ENCODE measurements around the gene BAIAP2L1. TPM values are rescaled to one million over a fixed set of nuclear protein-coding genes. Genes with fewer than 3 reads are reported as not detected.

Gene BAIAP2L1
- total RNA-seq, 4 donors from 2014 or later = 16.5 to 29.3 (median 20.5) TPM

GRCh38 chr7:98364220-98364619, 36.7 kb downstream of the BAIAP2L1 start:
- TF ChIP-seq POLR2A (IDR thresholded peaks at IDR 0.05) = no peak
- Histone ChIP-seq H3K9me3 (no peaks in the 10 kb centered on the region), H3K4me1 (peaks cover 0 to 30% (median 7%) of the 10 kb centered on the region in 3 donors), H3K27ac (no peak overlapping the region), H3K4me3 (no peak overlapping the region), H3K27me3 (no peaks in the 10 kb centered on the region), H3K36me3 (no peaks in the 10 kb centered on the region)
- intact Hi-C loops (cut with DNase I) = no loop called here
- 92 to 97% methylated on average over 6 to 8 of the region's 8 CpGs for WGBS, 2 donors
- no peak for DNase-seq

GRCh38 chr7:98362517-98362916, 38.4 kb downstream of the BAIAP2L1 start:
- TF ChIP-seq, protein P1, sequence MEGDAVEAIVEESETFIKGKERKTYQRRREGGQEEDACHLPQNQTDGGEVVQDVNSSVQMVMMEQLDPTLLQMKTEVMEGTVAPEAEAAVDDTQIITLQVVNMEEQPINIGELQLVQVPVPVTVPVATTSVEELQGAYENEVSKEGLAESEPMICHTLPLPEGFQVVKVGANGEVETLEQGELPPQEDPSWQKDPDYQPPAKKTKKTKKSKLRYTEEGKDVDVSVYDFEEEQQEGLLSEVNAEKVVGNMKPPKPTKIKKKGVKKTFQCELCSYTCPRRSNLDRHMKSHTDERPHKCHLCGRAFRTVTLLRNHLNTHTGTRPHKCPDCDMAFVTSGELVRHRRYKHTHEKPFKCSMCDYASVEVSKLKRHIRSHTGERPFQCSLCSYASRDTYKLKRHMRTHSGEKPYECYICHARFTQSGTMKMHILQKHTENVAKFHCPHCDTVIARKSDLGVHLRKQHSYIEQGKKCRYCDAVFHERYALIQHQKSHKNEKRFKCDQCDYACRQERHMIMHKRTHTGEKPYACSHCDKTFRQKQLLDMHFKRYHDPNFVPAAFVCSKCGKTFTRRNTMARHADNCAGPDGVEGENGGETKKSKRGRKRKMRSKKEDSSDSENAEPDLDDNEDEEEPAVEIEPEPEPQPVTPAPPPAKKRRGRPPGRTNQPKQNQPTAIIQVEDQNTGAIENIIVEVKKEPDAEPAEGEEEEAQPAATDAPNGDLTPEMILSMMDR (IDR thresholded peaks at IDR 0.05) = no peak
- no peak for TF ChIP-seq POLR2A (IDR thresholded peaks at IDR 0.05)

GRCh38 chr7:98360221-98361130, 40.4 kb downstream of the BAIAP2L1 start:
- H3K36me3 ChIP-seq = no peaks in the 10 kb centered on the region
- WGBS, 2 donors = 63 to 70% methylated on average over 10 of the region's 10 CpGs
- intact Hi-C loops (cut with DNase I) = no loop called here
- peak overlapping the region in 3 of 4 donors; percentile 19 to 69 (median 65) for H3K27ac ChIP-seq
- no peak overlapping the region for H3K4me3 ChIP-seq
- TF ChIP-seq, protein P1 (IDR thresholded peaks at IDR 0.05) = no peak
- no peak for TF ChIP-seq POLR2A (IDR thresholded peaks at IDR 0.05)
- DNase-seq = no peak
- no peaks in the 10 kb centered on the region for H3K27me3 ChIP-seq
- H3K4me1 ChIP-seq = peaks cover 0 to 43% (median 7%) of the 10 kb centered on the region in 3 donors
- no peaks in the 10 kb centered on the region for H3K9me3 ChIP-seq

More at GRCh38 chr7:98362517-98362916, 38.4 kb downstream of the BAIAP2L1 start:
- DNase-seq = no peak
- Histone ChIP-seq H3K4me1 (peaks cover 0 to 40% (median 7%) of the 10 kb centered on the region in 3 donors), H3K9me3 (no peaks in the 10 kb centered on the region), H3K27me3 (no peaks in the 10 kb centered on the region), H3K4me3 (no peak overlapping the region), H3K27ac (no peak overlapping the region), H3K36me3 (no peaks in the 10 kb centered on the region)
- intact Hi-C loops (cut with DNase I) = no loop called here
- WGBS, 2 donors = 44 to 57% methylated on average over 3 to 4 of the region's 4 CpGs

- Histone ChIP-seq H3K4me1 (peaks cover 6 to 53% (median 7%) of the 10 kb centered on the region in 3 donors), H3K36me3 (no peaks in the 10 kb centered on the region), H3K27ac (no peak overlapping the region), H3K4me3 (no peak overlapping the region), H3K27me3 (no peaks in the 10 kb centered on the region), H3K9me3 (no peaks in the 10 kb centered on the region)
- 94 to 95% methylated on average over 11 to 13 of the region's 13 CpGs for WGBS, 2 donors
- intact Hi-C loops (cut with DNase I) = no loop called here
- DNase-seq = no peak
- TF ChIP-seq POLR2A (IDR thresholded peaks at IDR 0.05) = no peak
Measured at GRCh38 chr7:98359395-98359794, 41.5 kb downstream of the BAIAP2L1 start.

DNA sequence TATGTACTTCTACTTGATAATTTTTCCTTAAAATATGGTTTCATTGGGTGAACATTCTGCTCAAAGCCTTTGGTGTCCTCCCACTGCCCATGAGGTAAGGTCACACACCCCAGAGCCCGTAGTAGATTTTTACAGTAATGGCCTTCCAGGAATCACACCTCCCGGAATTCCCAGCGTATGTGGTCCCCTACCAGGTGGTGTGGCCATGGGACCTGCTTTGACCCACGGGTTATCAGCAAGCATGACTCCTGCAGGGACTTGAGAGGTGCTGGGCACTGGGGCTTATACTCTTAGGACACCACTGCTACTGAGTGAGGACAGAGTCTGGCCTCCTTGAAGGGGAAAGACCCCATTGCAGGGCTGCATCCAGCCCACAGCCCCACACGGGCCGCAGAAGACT, 42.2 kb downstream of the BAIAP2L1 start:
- H3K27ac ChIP-seq = no peak overlapping the region
- H3K36me3 ChIP-seq = no peaks in the 10 kb centered on the region
- H3K4me1 ChIP-seq = peaks cover 6 to 60% (median 13%) of the 10 kb centered on the region in 3 donors
- intact Hi-C loops (cut with DNase I) = no loop called here
- H3K4me3 ChIP-seq = no peak overlapping the region
- DNase-seq = no peak
- no peaks in the 10 kb centered on the region for H3K27me3 ChIP-seq
- 90% methylated on average over 5 of the region's 6 CpGs; no CpG with 5 or more reads in 1 of the 2 donors for WGBS, 2 donors
- TF ChIP-seq, protein P1 (IDR thresholded peaks at IDR 0.05) = no peak
- TF ChIP-seq POLR2A (IDR thresholded peaks at IDR 0.05) = no peak
- no peaks in the 10 kb centered on the region for H3K9me3 ChIP-seq

GRCh38 chr7:98357751-98358161, 43.1 kb downstream of the BAIAP2L1 start:
- no peaks in the 10 kb centered on the region for H3K27me3 ChIP-seq
- 30 to 38% methylated on average over 7 of the region's 7 CpGs for WGBS, 2 donors
- no peak overlapping the region for H3K4me3 ChIP-seq
- no peak for DNase-seq
- H3K9me3 ChIP-seq = no peaks in the 10 kb centered on the region
- TF ChIP-seq, protein P1 (IDR thresholded peaks at IDR 0.05) = no peak
- no peak for TF ChIP-seq POLR2A (IDR thresholded peaks at IDR 0.05)
- H3K36me3 ChIP-seq = no peaks in the 10 kb centered on the region
- intact Hi-C loops (cut with DNase I) = no loop called here
- peaks cover 6 to 68% (median 13%) of the 10 kb centered on the region in 3 donors for H3K4me1 ChIP-seq
- peak overlapping the region in 3 of 4 donors; percentile 39 to 62 (median 46) for H3K27ac ChIP-seq

All from esophagus squamous epithelium (tissue), 5 donors.